ENCODE results near the gene CPEB3. TPM values are rescaled to one million over a fixed set of nuclear protein-coding genes. Genes with fewer than 3 reads are reported as not detected.

CPEB3 gene
- total and polyA plus RNA-seq, 3 donors from 2014 or later = 19.4 to 32.4 (median 23.5) TPM

DNA sequence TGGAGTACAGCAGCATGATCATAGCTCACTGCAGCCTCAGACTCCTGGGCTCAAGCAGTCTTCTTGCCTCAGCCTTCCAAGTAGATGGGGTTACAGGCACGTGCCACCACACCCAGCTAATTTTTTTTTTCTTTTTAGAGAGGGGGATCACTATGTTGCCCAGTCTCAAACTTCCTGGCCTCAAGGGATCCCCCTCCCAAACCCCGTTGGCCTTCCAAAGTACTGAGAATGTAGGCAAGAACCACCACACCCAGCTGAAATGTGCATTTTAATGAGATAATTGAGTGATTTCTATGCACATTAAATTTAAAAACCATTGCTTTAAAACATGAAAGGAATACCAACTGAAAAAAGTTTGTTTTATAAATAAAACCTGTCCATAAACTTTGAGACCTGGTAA, 25.7 kb upstream of the CPEB3 start:
- no peak overlapping the region for H3K27ac ChIP-seq
- H3K4me3 ChIP-seq = no peak overlapping the region
- no peaks in the 10 kb centered on the region for H3K27me3 ChIP-seq
- intact Hi-C loops (cut with DNase I; ENCODE audit: low total_unique reads) = no loop called here
- peaks cover 1% of the 10 kb centered on the region for H3K36me3 ChIP-seq (ENCODE audit: low read depth, missing control alignments)
- 80 to 81% methylated on average over 2 of the region's 2 CpGs for WGBS, 2 donors
- no peaks in the 10 kb centered on the region for H3K9me3 ChIP-seq
- no peaks in the 10 kb centered on the region for H3K4me1 ChIP-seq
- TF ChIP-seq CTCF (IDR thresholded peaks at IDR 0.05) = no peak
- TF ChIP-seq POLR2A (IDR thresholded peaks at IDR 0.05) = no peak
- no peak for DNase-seq

DNA sequence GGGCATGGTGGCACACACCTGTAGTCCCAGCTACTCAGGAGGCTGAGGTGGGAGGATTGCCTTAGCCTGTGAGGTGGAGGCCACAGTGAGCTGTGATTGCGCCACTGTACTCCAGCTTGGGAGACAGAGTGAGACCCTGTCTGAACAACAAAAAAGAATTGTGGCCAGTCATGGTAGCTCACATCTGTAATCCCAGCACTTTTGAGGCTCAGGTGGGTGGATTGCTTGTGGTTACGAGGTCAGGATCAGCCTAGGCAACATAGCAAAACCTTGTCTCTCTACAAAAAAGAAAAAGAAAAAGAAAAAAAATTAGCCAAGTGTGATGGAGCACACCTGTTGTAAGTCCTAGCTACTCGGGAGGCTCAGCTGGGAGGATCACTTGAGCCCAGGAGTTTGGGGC, 22.9 kb upstream of the CPEB3 start:
- WGBS, 2 donors = 86 to 99% methylated on average over 3 of the region's 3 CpGs
- intact Hi-C loops (cut with DNase I; ENCODE audit: low total_unique reads) = no loop called here

GRCh38 chr10:92309272-92309671, 18.4 kb upstream of the CPEB3 start:
- no peak for TF ChIP-seq POLR2A (IDR thresholded peaks at IDR 0.05)
- no peak for TF ChIP-seq CTCF (IDR thresholded peaks at IDR 0.05)
- intact Hi-C loops (cut with DNase I; ENCODE audit: low total_unique reads) = no loop called here
- H3K27ac ChIP-seq = no peak overlapping the region
- WGBS, 2 donors = 76 to 83% methylated on average over 1 of the region's 1 CpG
- no peaks in the 10 kb centered on the region for H3K27me3 ChIP-seq
- no peaks in the 10 kb centered on the region for H3K4me1 ChIP-seq
- no peak for DNase-seq
- H3K9me3 ChIP-seq = no peaks in the 10 kb centered on the region
- no peak overlapping the region for H3K4me3 ChIP-seq
- peaks cover 3% of the 10 kb centered on the region for H3K36me3 ChIP-seq (ENCODE audit: low read depth, missing control alignments)

More for the DNA sequence above, 22.9 kb upstream of the CPEB3 start:
- TF ChIP-seq POLR2A (IDR thresholded peaks at IDR 0.05) (no peak), CTCF (IDR thresholded peaks at IDR 0.05) (no peak)
- H3K4me3 ChIP-seq = no peak overlapping the region
- no peaks in the 10 kb centered on the region for H3K4me1 ChIP-seq
- H3K36me3 ChIP-seq (ENCODE audit: low read depth, missing control alignments) = peaks cover 3% of the 10 kb centered on the region
- H3K27me3 ChIP-seq = no peaks in the 10 kb centered on the region
- no peak overlapping the region for H3K27ac ChIP-seq
- DNase-seq = no peak
- no peaks in the 10 kb centered on the region for H3K9me3 ChIP-seq

DNA sequence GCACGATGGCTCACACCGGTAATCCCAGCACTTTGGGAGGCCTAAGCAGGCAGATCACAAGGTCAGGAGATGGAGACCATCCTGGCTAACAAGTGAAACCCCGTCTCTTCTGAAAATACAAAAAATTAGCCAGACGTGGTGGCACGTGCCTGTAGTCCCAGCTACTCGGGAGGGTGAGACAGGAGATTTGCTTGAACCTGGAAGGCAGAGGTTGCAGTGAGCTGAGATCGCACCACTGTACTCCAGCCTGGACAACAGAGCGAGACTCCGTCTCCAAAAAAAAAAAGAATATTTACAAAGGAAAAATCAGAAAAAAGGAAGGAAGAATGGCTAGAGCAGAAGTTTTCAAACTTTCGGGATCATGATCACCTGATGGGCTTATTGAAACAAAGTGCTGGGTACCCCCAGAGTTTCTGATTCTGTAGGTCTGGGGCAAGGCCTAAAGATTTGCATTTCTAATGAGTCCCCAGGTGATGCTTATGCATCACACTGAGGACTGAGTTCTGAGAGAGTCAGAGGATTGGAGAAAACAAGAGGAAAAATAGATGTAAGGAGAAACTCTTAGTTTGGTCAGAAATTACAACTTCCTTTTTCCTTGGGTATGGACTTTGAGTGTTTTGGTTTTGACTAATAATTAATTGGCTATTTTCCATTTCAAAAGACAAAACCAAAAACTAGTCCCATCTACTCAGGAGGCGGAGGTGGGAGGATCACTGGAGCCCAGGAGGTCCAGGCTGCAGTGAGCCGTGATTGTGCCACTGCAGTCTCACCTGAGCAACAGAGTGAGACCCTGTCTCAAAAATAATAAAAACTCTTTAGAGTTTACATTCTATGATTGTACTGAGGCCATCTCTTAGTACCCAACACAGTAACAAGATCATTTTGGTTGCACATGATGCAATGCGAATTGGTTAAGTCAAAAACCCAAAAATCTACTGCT, 14.5 kb upstream of the CPEB3 start:
- H3K36me3 ChIP-seq (ENCODE audit: low read depth, missing control alignments) = no peaks in the 10 kb centered on the region
- WGBS, 2 donors = 90 to 92% methylated on average over 13 of the region's 13 CpGs
- H3K9me3 ChIP-seq = no peaks in the 10 kb centered on the region
- no peaks in the 10 kb centered on the region for H3K4me1 ChIP-seq
- H3K27me3 ChIP-seq = no peaks in the 10 kb centered on the region
- no peak for DNase-seq
- H3K4me3 ChIP-seq = no peak overlapping the region
- intact Hi-C loops (cut with DNase I; ENCODE audit: low total_unique reads) = no loop called here
- no peak overlapping the region for H3K27ac ChIP-seq
- no peak for TF ChIP-seq CTCF (IDR thresholded peaks at IDR 0.05)
- no peak for TF ChIP-seq POLR2A (IDR thresholded peaks at IDR 0.05)

Data from testis (tissue), 3 donors.